ENCODE measurements around the gene ERF.

- TF ChIP-seq CTCF (IDR thresholded peaks at IDR 0.05; ENCODE audit: low read depth, low read length): peak; percentile 67
- TF ChIP-seq POLR2A (IDR thresholded peaks at IDR 0.05; ENCODE audit: extremely low read depth, insufficient read length): no peak
These were observed 35.9 kb upstream of the ERF start for GRCh38 chr19:42290523-42291434.
